NCI-H774 (cell line): ENCODE results near the gene PTTG1IP.
A peak's percentile ranks its signal among the peaks of the same experiment; 100 is the strongest.

Source experiments
- DNase-seq: peaks from one replicate; lab custom pipeline; 2025; lab: John Stamatoyannopoulos, UW

Gene PTTG1IP

DNA sequence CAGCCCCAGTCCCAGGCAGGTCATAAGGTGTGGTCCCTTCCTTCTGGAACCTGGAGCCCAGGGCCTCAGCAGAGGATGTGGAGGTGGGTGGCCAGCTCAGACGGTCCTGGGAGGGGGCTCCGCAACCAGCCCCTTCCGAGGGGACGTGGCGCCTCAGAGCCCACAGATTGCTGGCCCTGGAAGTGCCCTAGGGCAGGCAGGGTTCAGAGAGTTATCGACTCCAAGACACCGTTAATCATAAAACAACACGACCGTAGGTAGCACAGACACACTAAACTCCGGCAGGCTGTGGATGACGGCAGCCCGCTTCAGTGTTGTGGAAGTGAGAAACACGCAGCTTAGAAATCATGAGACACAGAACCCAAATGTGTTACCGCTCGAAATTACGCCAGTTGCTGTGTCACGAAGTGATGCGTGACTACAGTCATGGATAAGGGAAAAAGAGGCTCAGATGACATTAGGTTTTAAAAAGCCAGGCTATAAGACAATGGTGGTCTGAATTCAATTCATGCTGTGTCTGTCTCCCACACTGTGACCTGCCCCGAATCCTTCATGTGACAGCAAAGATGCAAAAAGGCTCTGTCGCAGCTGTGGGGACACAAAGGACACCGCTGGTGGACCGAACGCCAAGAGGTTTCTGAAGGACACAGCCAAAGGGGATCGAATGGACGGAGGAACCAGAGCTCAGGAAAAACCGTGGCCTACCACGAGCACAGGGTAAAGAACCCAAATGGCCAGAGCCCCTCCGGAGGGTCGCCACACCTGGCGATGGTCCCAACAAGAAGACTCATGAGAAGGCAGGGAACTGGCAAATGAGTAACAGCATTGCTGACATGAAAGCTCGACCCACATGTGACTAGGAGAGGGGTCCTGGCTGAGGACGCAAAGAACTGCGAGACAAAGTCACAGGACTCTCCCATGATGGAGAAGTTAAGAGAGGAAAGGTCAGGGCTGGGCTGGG, 53.9 kb downstream of the PTTG1IP start:
- no peak for DNase-seq

DNA sequence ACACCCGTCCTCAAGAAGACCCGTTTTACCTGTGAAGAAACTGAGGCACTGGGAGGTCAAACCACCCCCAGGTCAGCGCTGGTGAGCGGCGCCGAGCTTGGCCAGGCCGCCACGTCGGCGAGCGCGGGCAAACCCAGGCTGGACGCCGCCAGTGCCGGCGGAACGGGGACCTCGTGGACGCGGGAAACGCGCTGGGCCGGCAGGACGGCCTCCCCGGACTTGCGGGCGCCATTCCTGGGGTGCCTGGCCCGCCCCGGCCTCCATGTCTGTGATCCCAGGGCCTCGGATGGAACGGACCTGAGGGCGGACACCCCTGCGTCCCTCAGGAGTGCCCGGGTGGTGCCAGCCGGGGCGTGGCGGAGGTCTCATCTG, 54.9 kb downstream of the PTTG1IP start:
- no peak for DNase-seq

DNA sequence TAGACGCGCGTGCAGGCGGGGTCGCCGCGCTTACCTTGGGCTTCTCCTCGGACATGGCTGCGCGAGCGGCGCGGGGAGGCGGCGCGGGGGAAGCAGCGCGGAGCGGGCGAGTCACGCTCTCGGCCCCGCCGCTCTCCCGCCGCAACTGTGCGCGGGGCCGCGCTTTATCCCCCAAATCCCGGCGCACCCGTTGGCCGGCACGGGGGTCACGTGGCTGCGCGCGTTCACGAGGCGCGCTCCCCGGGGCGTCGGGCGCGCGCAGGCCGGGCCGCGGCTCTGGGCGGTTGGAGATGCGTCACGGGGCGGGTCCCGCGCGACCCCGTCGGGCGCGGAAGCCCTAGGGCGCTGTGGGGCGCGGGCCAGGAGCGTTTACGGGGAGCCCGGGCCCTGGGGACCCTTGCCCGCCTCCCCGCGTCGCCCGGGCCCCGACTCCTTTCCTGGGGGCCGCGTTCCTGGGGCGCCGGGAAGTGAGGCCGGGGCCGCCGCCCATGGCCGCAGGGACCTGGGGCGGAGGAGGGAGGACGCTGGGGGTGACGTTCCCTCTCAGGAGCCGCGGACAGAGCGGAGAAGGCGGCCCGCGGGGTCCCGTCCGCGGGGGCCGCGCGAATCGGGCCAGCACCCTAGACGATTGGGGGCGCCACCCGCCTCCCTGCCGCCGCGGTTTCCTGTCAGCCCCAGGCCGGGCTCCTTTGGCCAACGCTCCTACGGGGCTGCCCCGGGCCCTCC, 55.4 kb downstream of the PTTG1IP start, which contains the start of gene SUMO3:
SUMO3 (minus strand) TSS at position 149 of the 726 bp plus-strand sequence; CDS start at position 55, 94 bp downstream.
- DNase-seq, result peak; percentile 65

DNA sequence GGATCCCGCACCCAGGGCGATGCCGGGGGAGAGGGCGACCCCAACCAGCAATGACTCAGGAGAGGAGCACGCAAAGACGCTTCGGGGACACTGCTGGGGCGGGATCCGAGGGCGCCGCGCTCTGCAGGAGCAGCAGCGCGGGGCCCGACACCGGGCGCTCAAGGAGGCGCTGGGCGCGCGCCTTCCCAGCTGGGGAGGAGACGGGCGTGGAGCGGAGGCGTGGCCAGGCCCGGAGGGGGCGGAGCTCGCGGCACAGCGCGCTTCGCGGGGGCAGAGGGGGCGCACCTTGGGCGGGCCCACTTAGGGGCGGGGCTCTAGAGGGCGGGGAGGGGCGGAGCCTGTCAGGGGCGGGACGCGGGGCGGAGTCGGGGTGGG, 56.0 kb downstream of the PTTG1IP start:
- DNase-seq, result peak; percentile 70

DNA sequence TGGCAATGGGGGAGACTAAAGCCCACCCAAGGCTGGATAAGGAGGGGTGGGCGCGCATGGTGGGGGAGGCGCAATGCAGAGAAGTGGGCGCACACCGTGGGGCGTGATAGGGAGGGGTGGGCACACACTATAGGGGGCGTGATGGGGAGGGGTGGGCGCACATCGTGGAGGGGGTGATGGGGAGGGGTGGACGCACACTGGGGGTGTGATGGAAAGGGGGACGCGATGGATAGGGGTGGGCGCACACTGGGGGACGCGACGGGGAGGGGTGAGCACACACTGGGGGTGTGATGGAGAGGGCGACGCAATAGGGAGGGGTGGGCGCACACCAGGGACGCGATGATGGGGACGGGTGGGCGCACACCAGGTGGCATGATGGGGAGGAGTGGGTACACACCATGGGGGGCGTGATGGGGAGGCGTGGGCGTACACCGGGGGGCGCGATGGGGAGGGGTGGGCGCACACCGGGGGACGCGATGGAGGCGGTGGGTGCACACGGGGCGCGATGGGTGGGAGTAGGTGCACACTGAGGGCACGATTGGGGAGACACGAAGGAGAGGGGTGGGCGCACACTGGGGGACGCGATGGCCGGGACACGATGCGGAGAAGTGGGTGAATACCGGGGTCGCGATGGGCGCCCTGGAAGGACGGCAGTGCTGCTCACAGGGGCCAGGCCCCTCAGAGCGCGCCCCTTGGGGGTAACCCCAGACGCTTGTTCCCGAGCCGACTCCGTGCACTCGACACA, 56.6 kb downstream of the PTTG1IP start:
- no peak for DNase-seq

DNA sequence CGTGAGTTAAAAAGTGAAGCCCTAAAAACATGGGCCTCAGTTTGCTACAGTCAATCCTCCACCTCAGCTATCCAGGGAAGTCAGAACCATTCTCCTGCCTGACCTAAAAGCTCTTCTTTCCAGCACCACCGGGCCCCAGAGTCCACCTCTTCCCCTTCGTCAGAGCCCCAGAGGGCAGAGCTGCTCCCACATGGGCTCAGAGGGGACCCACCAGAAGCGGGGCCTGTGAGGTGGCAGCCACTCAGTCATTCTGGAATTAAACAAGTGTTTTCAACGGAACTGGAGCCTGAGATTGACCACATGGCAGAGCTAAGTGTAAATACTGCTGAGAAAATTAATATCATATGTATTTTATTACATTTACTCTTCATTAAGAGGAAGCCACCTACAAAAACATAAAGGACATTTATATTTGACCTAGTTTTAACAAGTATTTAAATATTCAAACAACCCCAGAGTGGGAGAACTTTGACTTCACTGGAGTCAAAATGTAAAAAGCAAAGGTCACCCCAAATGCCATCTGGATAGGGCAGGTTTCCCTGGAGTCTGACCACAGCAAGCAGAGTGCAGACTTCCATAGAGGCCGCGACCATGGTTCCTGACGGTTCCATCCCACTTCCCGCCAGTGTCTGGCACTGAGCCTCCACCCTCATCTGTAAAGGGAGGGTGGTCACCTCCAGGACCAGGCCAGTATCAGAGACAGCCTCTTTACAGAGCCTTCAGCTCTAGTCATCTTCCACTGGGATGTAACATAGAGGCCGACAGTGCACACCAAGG, 57.5 kb downstream of the PTTG1IP start:
- no peak for DNase-seq

DNA sequence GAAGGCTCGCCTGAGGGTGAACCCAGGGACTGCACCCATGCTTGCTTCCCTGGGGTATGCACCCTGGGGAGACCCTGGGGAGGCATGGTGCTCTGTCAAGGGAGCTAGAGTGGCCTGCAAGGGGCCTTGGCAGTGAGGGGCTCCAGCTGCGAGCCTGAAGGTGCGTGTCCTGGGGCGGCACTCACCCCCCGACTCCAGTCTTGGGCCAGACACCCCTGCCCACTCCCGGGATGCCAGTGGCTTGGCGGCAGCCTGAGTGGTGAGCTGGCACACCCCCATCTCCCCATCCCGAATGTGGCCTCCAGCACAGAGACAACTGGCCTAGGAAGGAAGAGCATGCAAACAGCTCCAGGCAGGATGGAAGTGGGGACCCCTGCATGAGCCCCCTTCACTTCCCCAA, 58.3 kb downstream of the PTTG1IP start:
- no peak for DNase-seq

DNA sequence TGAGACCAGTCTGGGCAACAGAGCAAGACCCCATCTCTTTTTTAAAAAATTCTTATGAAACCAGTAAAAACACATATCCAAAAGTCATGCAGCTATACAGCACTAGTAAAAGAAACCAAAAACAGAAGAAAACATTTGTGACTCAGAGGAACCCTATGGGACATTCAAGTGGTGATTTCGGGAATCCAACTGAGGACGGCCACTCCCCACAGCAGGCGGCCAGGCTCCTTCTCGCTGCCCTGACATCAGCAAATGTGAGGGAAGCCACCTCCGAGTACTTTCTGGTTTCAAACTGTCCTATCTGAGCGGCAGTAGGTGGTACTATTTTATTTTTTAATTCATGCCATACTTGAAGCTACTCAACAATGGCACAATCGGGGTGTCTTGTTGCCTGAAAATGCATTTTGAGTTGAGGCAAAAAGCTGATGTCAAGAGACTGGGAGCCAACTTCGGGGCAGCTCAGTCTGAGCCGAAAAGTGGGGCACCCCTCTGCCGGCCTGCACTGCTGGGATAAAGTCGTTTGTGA, 58.9 kb downstream of the PTTG1IP start:
- DNase-seq, result no peak

DNA sequence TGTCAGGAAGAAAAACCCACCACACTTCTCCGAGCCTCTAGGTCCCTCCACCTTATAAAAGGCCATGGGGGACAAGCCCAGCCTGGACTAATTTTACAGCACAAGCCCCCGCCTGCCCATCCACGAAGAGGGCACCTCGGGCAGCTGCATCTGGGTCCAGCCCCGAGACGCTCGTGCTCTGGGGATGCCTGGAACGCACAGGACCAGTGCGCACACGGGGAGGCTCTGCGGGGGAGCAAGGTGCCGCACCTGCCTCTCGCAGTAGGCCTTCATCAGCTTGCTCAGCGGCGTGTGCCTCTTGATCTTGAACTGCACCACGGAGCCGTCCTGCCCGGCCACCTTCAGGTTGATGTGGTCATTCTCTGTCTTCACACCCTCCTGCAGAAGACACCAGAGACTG, 59.8 kb downstream of the PTTG1IP start:
- DNase-seq, result no peak

DNA sequence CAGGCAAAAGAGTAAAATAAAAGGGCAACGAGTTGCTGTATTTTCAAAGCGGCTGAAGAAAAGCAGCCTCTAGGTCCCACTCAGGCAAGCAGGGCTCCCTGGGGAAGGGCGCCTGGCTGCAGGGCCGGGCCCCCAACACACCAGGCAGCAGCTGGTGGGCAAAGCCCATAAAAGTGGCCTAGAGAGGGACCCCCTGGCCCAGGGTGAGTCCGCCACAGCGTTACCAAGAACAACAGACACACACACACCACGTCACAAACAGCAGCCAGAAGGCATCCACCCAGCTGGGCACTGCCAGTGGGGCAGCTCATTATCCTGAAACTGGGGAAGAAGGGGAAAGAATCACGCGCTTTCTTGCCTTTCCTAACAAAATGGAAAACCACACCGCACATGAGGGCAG, 60.3 kb downstream of the PTTG1IP start:
- no peak for DNase-seq

DNA sequence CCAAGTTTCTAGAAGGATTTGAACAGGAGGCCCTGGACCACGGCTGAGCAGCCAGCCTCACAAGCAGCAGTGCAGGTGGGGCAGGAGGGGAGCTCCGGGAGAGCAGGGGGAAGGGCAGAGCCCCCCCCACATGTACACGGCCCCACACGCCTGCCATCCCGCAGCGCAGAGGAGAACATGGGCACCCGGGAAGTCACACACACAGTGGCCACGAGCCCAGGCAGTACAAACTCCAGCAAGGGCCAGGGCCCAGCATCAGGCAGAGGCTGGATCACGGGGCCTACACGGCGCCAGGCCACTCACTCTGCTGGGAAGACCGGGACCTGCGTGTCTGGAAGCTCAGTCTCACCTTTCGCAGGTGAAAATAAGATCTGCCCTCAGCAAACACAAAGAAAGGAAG, 60.9 kb downstream of the PTTG1IP start:
- no peak for DNase-seq

DNA sequence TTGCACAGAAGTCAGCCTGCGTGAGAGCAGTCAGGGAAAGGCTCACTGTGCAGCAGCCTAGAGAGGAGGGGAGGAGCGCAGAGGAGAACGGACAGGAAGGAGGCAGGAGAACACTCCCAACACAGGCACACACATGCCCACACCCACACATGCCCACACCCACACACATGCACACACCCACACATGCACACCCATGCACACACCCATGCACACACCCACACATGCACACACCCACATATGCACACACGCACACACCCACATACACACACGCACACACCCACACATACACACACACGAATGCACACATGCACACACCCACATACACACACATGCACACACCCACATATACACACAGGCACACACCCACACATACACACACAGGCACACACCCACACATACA, 62.7 kb downstream of the PTTG1IP start:
- DNase-seq, result no peak

DNA sequence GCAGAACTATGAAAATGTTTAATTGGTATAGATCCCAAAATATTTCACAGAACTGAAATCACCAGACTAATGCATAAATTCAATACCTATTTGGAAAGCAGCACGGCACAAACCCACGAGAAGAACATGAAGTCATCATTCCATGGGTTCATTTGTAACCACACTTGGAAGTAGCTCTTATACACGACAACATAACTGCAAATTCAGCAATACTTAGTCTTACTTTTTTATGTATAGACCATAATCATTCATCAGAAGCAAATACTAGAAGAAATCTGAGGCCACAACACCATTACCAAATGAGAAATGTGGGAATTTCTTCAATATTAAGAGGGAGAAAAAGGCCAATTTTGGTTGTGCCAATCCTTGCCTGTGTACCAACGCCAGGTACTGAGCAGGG, 67.6 kb downstream of the PTTG1IP start:
- DNase-seq, result no peak

DNA sequence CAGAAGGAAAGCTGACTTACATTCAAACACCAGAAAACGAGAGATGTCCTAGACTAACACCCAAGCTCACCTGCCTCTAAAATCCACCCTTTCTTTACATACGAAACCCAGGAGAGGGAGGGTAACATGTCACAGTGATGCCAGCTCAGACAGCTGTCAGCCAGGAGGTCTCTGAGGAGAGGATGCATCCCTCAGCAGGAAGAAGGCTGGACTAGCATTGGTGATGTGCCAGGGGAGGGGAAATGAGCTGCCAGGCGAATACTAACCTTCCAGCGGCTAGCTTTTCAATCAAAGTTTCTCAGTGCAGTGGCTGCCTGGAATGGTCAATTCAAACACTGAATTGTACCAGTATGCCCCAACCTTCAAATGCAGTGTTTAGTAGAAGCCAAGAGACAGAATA, 68.3 kb downstream of the PTTG1IP start:
- no peak for DNase-seq

DNA sequence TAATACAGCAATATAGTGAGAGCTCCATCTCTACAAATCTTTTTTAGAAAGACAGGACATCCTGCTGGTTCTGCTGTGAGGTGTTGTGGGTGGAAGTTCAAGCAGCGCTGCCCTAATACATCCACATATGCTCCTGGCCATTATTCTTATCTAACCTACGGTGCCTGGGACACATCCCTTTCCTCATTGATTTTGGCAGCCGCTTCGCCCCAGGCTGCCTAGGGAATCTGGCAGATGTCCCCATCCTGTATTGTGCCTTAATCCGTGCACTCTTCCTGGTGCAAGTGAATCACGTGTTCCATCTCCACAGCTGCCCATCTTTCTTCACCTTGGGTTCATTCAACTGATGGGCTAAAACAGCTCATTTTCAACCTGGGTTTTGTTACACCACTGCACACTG, 68.7 kb downstream of the PTTG1IP start:
- DNase-seq, result no peak

DNA sequence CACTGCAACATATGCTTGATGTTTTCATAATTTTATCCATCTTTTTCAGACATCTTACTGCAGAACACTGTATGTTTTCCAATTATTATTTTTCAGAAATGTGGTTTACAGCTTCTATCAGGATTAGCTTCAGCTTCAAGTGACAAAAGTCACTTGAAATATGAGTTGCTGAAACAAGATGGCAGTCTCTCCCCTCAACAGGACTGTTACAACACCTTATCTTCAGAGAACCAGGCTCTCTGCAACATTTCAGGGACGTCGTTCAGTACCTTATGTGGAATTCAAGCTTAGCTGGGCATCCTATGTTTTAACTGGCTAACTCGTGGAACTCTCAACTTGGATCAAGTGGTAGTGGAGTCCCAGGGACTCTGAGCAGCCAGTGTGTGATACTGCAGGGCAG, 69.8 kb downstream of the PTTG1IP start:
- no peak for DNase-seq

DNA sequence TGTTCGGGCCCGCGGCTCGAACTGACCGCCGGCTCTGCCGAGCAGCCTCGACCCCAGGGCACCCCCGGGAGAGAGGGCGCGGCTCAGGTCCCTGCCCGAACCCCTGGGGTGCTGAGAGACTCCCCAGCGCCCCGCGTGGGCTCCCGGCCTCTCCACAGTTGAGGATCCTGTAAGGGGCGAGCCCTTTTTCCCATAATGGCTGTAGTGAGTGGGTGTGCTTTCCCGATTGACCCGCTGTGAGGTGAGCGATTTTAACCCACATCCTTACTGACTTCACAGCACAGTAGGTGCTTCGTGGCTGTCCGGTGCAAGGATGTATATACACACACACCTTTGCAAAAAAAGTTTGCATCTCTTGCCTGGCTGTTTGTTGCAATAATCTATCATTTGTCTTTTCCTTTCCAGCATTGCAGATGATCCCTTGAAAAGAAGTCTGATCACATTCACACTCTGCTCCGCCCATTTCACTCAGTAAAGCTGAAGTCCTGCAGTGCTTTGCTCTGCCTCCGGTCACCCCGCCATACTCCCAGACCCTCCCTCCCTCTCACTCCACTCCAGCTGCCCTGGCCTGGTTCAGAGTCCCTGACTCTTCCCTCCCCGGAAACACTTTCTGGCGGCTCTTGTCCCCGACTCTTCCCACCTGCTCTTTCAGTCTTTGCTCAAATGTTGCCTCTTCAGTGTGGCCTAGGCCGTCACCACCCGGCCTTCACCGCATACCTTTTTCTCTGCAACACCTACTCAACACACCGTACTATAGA, 70.9 kb downstream of the PTTG1IP start:
- no peak for DNase-seq

DNA sequence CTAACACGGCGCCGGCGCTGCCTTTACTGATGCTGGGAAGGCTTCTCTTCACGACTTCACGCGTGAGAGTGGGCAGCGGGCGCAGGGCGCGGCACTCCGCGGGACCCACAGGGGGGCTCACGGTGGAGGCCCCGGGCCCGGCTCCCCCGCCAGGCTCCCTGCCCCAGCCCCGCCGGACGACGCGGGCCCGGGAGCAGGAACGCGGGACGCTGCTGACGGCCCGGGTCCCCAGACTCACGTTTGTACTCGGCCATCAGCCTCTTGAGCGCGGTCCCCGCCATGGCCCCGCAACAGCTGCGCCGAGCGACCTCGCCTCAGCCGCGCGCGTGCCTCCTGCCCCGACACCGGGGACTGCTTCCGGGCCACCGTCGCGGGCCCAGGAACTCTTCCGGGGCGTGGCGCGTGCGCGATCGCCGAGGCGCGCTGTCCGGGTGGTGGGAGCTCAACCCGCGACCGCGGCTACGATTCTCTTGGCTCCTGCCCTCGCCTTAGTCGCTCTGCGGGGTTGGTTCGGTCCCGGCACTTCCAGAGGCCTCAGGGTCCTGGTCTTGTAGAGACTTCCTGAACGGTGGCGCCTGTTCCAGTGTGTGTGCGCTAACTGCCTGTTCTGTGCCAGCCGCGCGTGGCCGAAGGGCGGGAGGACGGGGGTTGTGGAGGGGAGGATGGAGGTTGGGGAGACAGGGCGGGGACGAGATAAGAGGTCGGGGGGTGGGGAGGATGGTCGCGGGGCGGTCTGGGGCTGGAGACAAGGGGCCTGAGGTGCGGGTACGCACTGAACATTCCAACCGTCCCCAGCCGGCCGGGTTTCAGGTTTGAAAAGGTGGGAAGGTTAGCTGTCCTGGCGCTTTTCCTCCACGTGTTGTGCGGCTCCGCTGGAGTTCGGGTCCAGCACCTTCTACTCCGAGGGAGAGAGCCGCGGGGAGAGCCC, 71.8 kb downstream of the PTTG1IP start, which contains the start of gene UBE2G2:
UBE2G2 (minus strand) TSS at position 353 of the 928 bp plus-strand sequence; CDS start at position 281, 72 bp downstream.
- DNase-seq, result peak; percentile 49

DNA sequence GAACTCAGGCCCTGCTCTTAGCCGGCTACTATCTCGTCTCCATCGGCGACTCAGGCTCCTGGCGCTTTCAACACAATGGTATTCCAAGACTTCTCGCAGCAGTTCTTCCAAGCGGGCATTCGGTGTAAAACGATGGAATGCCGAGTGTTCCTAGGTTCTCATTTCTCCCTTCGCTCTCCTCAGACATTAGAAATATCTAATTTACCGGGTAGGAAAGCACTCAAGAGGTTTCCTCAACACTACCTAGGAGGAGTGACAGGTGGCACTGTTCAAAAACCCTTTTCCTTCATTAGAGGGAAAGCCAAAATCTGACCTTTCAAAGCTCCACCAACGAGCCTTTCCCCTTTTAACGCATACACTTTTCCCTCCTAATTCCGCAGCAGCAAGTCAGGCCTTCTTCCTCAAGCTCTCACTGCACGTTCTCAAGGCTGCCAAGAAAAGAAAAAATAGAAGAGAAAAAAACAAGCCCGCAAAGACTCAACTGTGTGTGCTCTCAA, 72.5 kb downstream of the PTTG1IP start:
- DNase-seq, result no peak
